Endothelial cell of umbilical vein (primary cell): ENCODE measurements around the gene CAMTA1. TPM values are rescaled to one million over a fixed set of nuclear protein-coding genes. Genes with fewer than 3 reads are reported as not detected.

Source experiments
- BruUV-seq: library from RNA; stranded (reverse); fragments of 400-500 nt; replicated peaks from 2 replicates; lab custom pipeline; 2021; lab: Mats Ljungman, UMichigan
- CTCF ChIA-PET: fragments of 300-600, 350-600 bp; sonication (Branson Sonifier 250); formaldehyde crosslinking; loops from one replicate; lab custom pipeline; 2021; ENCODE audit warnings: antibody characterized with exemption, inconsistent platforms; lab: Charles Lee
- POLR2A ChIA-PET: fragments of 300-600, 350-600 bp; sonication (Branson Sonifier 250); formaldehyde crosslinking; loops from one replicate; lab custom pipeline; 2021; ENCODE audit warnings: antibody characterized with exemption, inconsistent platforms; lab: Charles Lee
- DNase-seq: peaks from one replicate; pipeline ENCODE4 v3.0.0-alpha.2; 2011; ENCODE audit warnings: low read depth, low spot score
- FAIRE-seq: peaks from 2 replicates; lab custom pipeline; 2011; peaks lifted over from hg19 to GRCh38; lab: Jason Lieb, UNC
- H2AFZ ChIP-seq: 2 replicates; pipeline ENCODE4 v1.6.0; 2012; ENCODE audit warnings: low read depth, low read length, control low read depth, inconsistent platforms
- H3K27ac ChIP-seq: 2 replicates; pipeline ENCODE4 v1.5.1; 2011; ENCODE audit warnings: low read depth, mild to moderate bottlenecking, control low read depth, low read length, moderate library complexity; ENCODE audit not compliant: insufficient read depth
- H3K27me3 ChIP-seq, 2 experiments: 2 replicates each; pipeline versions ENCODE4 v1.6.0 to v1.6.1; 2011; ENCODE audit warnings: low read length in 2 of 2, mixed read lengths in 1 of 2; ENCODE audit not compliant: control insufficient read depth in 2 of 2, insufficient read depth in 2 of 2
- H3K36me3 ChIP-seq, 2 experiments: 2 replicates in 1 of 2; 3 replicates in 1 of 2; pipeline ENCODE4 v1.5.1; 2011; ENCODE audit warnings: low read length in 2 of 2, mild to moderate bottlenecking in 1 of 2, moderate library complexity in 1 of 2; ENCODE audit not compliant: control insufficient read depth in 2 of 2, insufficient read depth in 2 of 2; ENCODE audit errors: extremely low read depth in 1 of 2
- H3K4me1 ChIP-seq: 3 replicates; pipeline ENCODE4 v1.5.1; 2011; ENCODE audit warnings: mild to moderate bottlenecking, low read length; ENCODE audit not compliant: control insufficient read depth, insufficient read depth; ENCODE audit errors: extremely low read depth
- H3K4me2 ChIP-seq: 2 replicates; pipeline ENCODE4 v1.6.1; 2011; ENCODE audit warnings: low read length, control low read depth, mixed read lengths; ENCODE audit not compliant: insufficient read depth
- H3K4me3 ChIP-seq, 3 experiments: fragments of 200-600 bp in 1 of 3; sonication (generic), shearing (Covaris generic) in 1 of 3; replicated peaks in 1 of 3; 2 replicates each; pipeline ENCODE4 v1.5.1; 2011 to 2016; ENCODE audit warnings: control low read depth in 3 of 3, low read length in 3 of 3, mild to moderate bottlenecking in 2 of 3, inconsistent platforms in 1 of 3, low read depth in 1 of 3, moderate library complexity in 1 of 3; ENCODE audit not compliant: insufficient read depth in 1 of 3
- H3K79me2 ChIP-seq: 2 replicates; pipeline ENCODE4 v1.6.0; 2012; ENCODE audit warnings: low read length, inconsistent platforms; ENCODE audit not compliant: control insufficient read depth, insufficient read depth
- H3K9ac ChIP-seq: replicated peaks from 2 replicates; pipeline ENCODE3; 2011; ENCODE audit warnings: low read length, control low read depth; ENCODE audit not compliant: insufficient read depth; ENCODE audit errors: extremely low read depth
- H3K9me1 ChIP-seq: replicated peaks from 3 replicates; pipeline ENCODE4 v1.6.0; 2011; ENCODE audit warnings: mild to moderate bottlenecking, low read length; ENCODE audit not compliant: control insufficient read depth, insufficient read depth; ENCODE audit errors: extremely low read depth
- H3K9me3 ChIP-seq: replicated peaks from 2 replicates; pipeline ENCODE4 v1.5.1; 2012; ENCODE audit warnings: low read length, inconsistent platforms; ENCODE audit not compliant: control insufficient read depth, insufficient read depth
- H4K20me1 ChIP-seq: replicated peaks from 2 replicates; pipeline ENCODE3; 2011; ENCODE audit warnings: mild to moderate bottlenecking, low read length; ENCODE audit not compliant: control insufficient read depth, insufficient read depth; ENCODE audit errors: extremely low read depth
- EZH2 ChIP-seq: IDR thresholded peaks from 2 replicates; pipeline ENCODE4 v1.6.1; 2012; ENCODE audit warnings: borderline replicate concordance, low read depth, mild to moderate bottlenecking, moderate library complexity, low read length, inconsistent platforms; ENCODE audit not compliant: severe bottlenecking
- FOS ChIP-seq: IDR thresholded peaks from 2 replicates; pipeline ENCODE4 v1.6.1; 2011; ENCODE audit warnings: mild to moderate bottlenecking, low read length, moderate library complexity, borderline replicate concordance; ENCODE audit not compliant: insufficient read depth
- GATA2 ChIP-seq: IDR thresholded peaks from 2 replicates; pipeline ENCODE4 v1.7.0; 2011; ENCODE audit warnings: low read depth, mild to moderate bottlenecking, moderate library complexity, mixed read lengths, low read length; ENCODE audit not compliant: insufficient read length, insufficient read depth
- JUN ChIP-seq: IDR thresholded peaks from 2 replicates; pipeline ENCODE4 v1.6.1; 2011; ENCODE audit warnings: borderline replicate concordance, low read depth; ENCODE audit not compliant: insufficient read length, insufficient read depth
- MYC ChIP-seq: IDR thresholded peaks from one replicate; pipeline ENCODE4 v1.6.1; 2011; ENCODE audit warnings: mild to moderate bottlenecking, low read depth, low read length
- POLR2A ChIP-seq: IDR thresholded peaks from 2 replicates; pipeline ENCODE4 v1.6.1; 2012; ENCODE audit warnings: low read depth, mild to moderate bottlenecking, control low read depth, low read length
- POLR2AphosphoS5 ChIP-seq: IDR thresholded peaks from 2 replicates; pipeline ENCODE4 v1.6.1; 2012; ENCODE audit warnings: low read depth, mild to moderate bottlenecking, control low read depth, low read length, moderate library complexity; ENCODE audit not compliant: insufficient read depth
- dilution Hi-C: fragments of 300-500 bp; cut with MboI; formaldehyde crosslinking; loops from one replicate; pipeline ENCODE4 v1.15.0; 2019; ENCODE audit warnings: low sequenced_read_pairs; ENCODE audit not compliant: extremely low pct_ligation_motif_present
- intact Hi-C: fragments of 100-400 bp; cut with micrococcal nuclease; formaldehyde crosslinking; loops from one replicate; pipeline ENCODE4 v1.10.0; 2022
- polyA plus RNA-seq, 4 experiments: library from polyadenylated mRNA; depleted of rRNA in 3 of 4; stranded (reverse) in 3 of 4; unstranded in 1 of 4; fragments of >200 nt; gene quantifications; 2 replicates each; pipeline versions ENCODE4 v1.2.1 to v1.2.3, GENCODE V29; 2011 to 2012; ENCODE audit warnings: missing spikeins in 1 of 4
- total RNA-seq: library from RNA; stranded (reverse); gene quantifications from 2 replicates; pipeline ENCODE4 v1.2.3, GENCODE V29; 2021
- TF ChIP-seq, protein P1 (sequence below): IDR thresholded peaks from 2 replicates; pipeline ENCODE4 v1.6.1; 2011; ENCODE audit not compliant: insufficient read depth, insufficient read length
- TF ChIP-seq, protein P2 (sequence below), 2 donors: IDR thresholded peaks; 1 replicate in 1 of 2; 2 replicates in 1 of 2; pipeline ENCODE4 v1.5.1; 2011; ENCODE audit warnings: low read length in 2 of 2, mild to moderate bottlenecking in 2 of 2, moderate library complexity in 2 of 2, control low read depth in 1 of 2, inconsistent platforms in 1 of 2, low read depth in 1 of 2; ENCODE audit not compliant: insufficient read depth in 1 of 2; ENCODE audit errors: extremely low read depth in 1 of 2

The CAMTA1 gene
- total and polyA plus RNA-seq, 2 donors (not counting 3 experiments of a cell fraction or from before 2014, with no cell fraction given), result 50.8 to 92.7 TPM

DNA sequence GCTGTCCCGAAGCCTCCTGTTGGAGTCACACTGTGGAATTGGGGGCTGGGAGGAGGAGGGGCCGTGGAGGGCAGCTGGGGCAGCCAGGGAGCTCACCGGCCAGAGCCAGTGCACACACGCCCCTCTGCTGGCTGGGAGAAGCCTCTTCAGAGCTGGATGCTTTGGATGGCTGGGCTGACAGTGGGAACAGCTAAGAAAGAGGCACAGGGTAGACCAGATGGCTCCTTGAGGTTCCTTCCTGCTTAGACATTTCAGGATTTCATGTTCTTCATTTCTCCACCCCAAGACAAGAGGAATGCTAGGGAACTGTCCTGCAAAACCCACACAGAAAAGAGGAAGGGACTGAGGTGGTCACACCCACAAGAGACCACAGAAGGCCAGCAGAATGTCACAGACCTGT is 731.1 kb downstream of the CAMTA1 start:
- BruUV-seq, result no TSS peak
- TF ChIP-seq POLR2A (no peak), JUN (no peak), MYC (no peak), EZH2 (no peak), GATA2 (no peak), FOS (no peak), POLR2AphosphoS5 (no peak)
- TF ChIP-seq, protein P1, sequence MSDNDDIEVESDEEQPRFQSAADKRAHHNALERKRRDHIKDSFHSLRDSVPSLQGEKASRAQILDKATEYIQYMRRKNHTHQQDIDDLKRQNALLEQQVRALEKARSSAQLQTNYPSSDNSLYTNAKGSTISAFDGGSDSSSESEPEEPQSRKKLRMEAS, result no peak
- TF ChIP-seq, protein P2, sequence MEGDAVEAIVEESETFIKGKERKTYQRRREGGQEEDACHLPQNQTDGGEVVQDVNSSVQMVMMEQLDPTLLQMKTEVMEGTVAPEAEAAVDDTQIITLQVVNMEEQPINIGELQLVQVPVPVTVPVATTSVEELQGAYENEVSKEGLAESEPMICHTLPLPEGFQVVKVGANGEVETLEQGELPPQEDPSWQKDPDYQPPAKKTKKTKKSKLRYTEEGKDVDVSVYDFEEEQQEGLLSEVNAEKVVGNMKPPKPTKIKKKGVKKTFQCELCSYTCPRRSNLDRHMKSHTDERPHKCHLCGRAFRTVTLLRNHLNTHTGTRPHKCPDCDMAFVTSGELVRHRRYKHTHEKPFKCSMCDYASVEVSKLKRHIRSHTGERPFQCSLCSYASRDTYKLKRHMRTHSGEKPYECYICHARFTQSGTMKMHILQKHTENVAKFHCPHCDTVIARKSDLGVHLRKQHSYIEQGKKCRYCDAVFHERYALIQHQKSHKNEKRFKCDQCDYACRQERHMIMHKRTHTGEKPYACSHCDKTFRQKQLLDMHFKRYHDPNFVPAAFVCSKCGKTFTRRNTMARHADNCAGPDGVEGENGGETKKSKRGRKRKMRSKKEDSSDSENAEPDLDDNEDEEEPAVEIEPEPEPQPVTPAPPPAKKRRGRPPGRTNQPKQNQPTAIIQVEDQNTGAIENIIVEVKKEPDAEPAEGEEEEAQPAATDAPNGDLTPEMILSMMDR (IDR thresholded peaks at IDR 0.05; ENCODE audit: extremely low read depth in 1 of 2, insufficient read depth in 1 of 2, low read depth in 1 of 2, low read length in 2 of 2), result no peak
- dilution Hi-C loops, result no loop called here
- Histone ChIP-seq H3K4me2 (no peak overlapping the region), H3K9me1 (no peaks in the 10 kb centered on the region), H2AFZ (no peak overlapping the region), H4K20me1 (no peaks in the 10 kb centered on the region), H3K79me2 (no peaks in the 10 kb centered on the region), H3K9me3 (no peaks in the 10 kb centered on the region), H3K27me3 (peaks cover 0 to 3% of the 10 kb centered on the region in 2 experiments), H3K9ac (no peak overlapping the region), H3K4me3 (no peak overlapping the region), H3K4me1 (no peaks in the 10 kb centered on the region), H3K27ac (no peak overlapping the region), H3K36me3 (no peaks in the 10 kb centered on the region)
- FAIRE-seq, result no peak
- CTCF ChIA-PET, result interaction anchor here (1.5 kb wide), 1 partner anchor 248 kb away, joined by 3 read pairs; no protein-coding TSS in a partner anchor
- no peak for DNase-seq
- POLR2A ChIA-PET, result no interaction called here
- intact Hi-C loops, result no loop called here
